H9 (cell line): ENCODE results near the gene FAM200C. TPM values are rescaled to one million over a fixed set of nuclear protein-coding genes. Genes with fewer than 3 reads are reported as not detected.

ENCODE experiments used
- DNase-seq: peaks from one replicate; pipeline ENCODE4 v3.0.0-alpha.2; 2017
- H2AFZ ChIP-seq: one replicate; pipeline ENCODE4 v1.6.1; 2013; ENCODE audit warnings: mild to moderate bottlenecking, low read length, control low read depth, moderate library complexity
- H2AK5ac ChIP-seq: 2 replicates; pipeline ENCODE4 v1.6.1; 2013; ENCODE audit warnings: low read length, control low read depth, mixed read lengths; ENCODE audit not compliant: insufficient read length
- H2BK120ac ChIP-seq: one replicate; pipeline ENCODE4 v1.6.1; 2013; ENCODE audit warnings: low read depth, mild to moderate bottlenecking, low read length, control low read depth, inconsistent platforms; ENCODE audit not compliant: poor library complexity, severe bottlenecking
- H2BK12ac ChIP-seq: 2 replicates; pipeline ENCODE4 v1.6.1; 2013; ENCODE audit warnings: low read length, control low read depth, mixed read lengths, low read depth; ENCODE audit not compliant: insufficient read length
- H2BK15ac ChIP-seq: 2 replicates; pipeline ENCODE4 v1.6.1; 2013; ENCODE audit warnings: low read depth, low read length, control low read depth
- H2BK20ac ChIP-seq: one replicate; pipeline ENCODE4 v1.6.1; 2013; ENCODE audit warnings: low read depth, mild to moderate bottlenecking, low read length, control low read depth, inconsistent platforms; ENCODE audit not compliant: poor library complexity, severe bottlenecking
- H2BK5ac ChIP-seq: 2 replicates; pipeline ENCODE4 v1.6.1; 2013; ENCODE audit warnings: low read length, control low read depth, mixed read lengths; ENCODE audit not compliant: insufficient read length
- H3K14ac ChIP-seq: 2 replicates; pipeline ENCODE4 v1.6.1; 2013; ENCODE audit warnings: low read length, control low read depth; ENCODE audit not compliant: insufficient read depth
- H3K18ac ChIP-seq: 2 replicates; pipeline ENCODE4 v1.6.1; 2013; ENCODE audit warnings: low read depth, mild to moderate bottlenecking, mixed read lengths, low read length, control low read depth; ENCODE audit not compliant: insufficient read length
- H3K23ac ChIP-seq: 2 replicates; pipeline ENCODE4 v1.6.1; 2013; ENCODE audit warnings: low read length, control low read depth, mixed read lengths, low read depth; ENCODE audit not compliant: insufficient read length
- H3K23me2 ChIP-seq: 2 replicates; pipeline ENCODE4 v1.6.1; 2013; ENCODE audit warnings: low read depth, mild to moderate bottlenecking, mixed read lengths, low read length, control low read depth; ENCODE audit not compliant: insufficient read length, poor library complexity, severe bottlenecking
- H3K27ac ChIP-seq: 2 replicates; pipeline ENCODE4 v1.5.1; 2013; ENCODE audit warnings: low read length, control low read depth, mixed read lengths, low read depth; ENCODE audit not compliant: insufficient read length
- H3K27me3 ChIP-seq: 2 replicates; pipeline ENCODE4 v1.6.1; 2013; ENCODE audit warnings: low read length, control low read depth, inconsistent platforms; ENCODE audit not compliant: insufficient read depth
- H3K4ac ChIP-seq: 2 replicates; pipeline ENCODE4 v1.6.1; 2013; ENCODE audit warnings: low read depth, mild to moderate bottlenecking, control low read depth, inconsistent platforms, low read length, moderate library complexity
- H3K4me1 ChIP-seq: 2 replicates; pipeline ENCODE4 v1.6.1; 2013; ENCODE audit warnings: low read length, control low read depth, inconsistent platforms; ENCODE audit not compliant: insufficient read depth
- H3K4me2 ChIP-seq: 2 replicates; pipeline ENCODE4 v1.6.1; 2013; ENCODE audit warnings: low read length, control low read depth, mixed read lengths; ENCODE audit not compliant: insufficient read length, insufficient read depth
- H3K56ac ChIP-seq: 2 replicates; pipeline ENCODE4 v1.6.1; 2013; ENCODE audit warnings: low read depth, mild to moderate bottlenecking, mixed read lengths, low read length, control low read depth; ENCODE audit not compliant: insufficient read length
- H3K79me1 ChIP-seq: 2 replicates; pipeline ENCODE4 v1.6.1; 2013; ENCODE audit warnings: low read depth, mild to moderate bottlenecking, moderate library complexity, low read length, control low read depth, inconsistent platforms; ENCODE audit not compliant: insufficient read depth, poor library complexity, severe bottlenecking
- H3K79me2 ChIP-seq: 2 replicates; pipeline ENCODE4 v1.6.1; 2013; ENCODE audit warnings: low read length, control low read depth, inconsistent platforms; ENCODE audit not compliant: insufficient read depth
- H3K9ac ChIP-seq: 2 replicates; pipeline ENCODE4 v1.6.1; 2013; ENCODE audit warnings: low read length, control low read depth, mixed read lengths; ENCODE audit not compliant: insufficient read length; ENCODE audit errors: extremely low read depth
- H3K9me3 ChIP-seq: one replicate; pipeline ENCODE4 v1.6.1; 2013; ENCODE audit warnings: low read depth, low read length, inconsistent platforms; ENCODE audit not compliant: control insufficient read depth
- H3T11ph ChIP-seq: one replicate; pipeline ENCODE4 v1.6.1; 2013; ENCODE audit warnings: mild to moderate bottlenecking, low read length, control low read depth, inconsistent platforms
- H4K20me1 ChIP-seq: one replicate; pipeline ENCODE4 v1.6.1; 2013; ENCODE audit not compliant: control insufficient read depth, insufficient read length, insufficient read depth
- H4K5ac ChIP-seq: 2 replicates; pipeline ENCODE4 v1.6.1; 2013; ENCODE audit warnings: low read depth, mild to moderate bottlenecking, mixed read lengths, low read length, control low read depth; ENCODE audit not compliant: insufficient read length
- H4K8ac ChIP-seq: replicated peaks from 2 replicates; pipeline ENCODE4 v1.6.1; 2013; ENCODE audit warnings: low read length, control low read depth, mixed read lengths, low read depth; ENCODE audit not compliant: insufficient read length
- H4K91ac ChIP-seq: 2 replicates; pipeline ENCODE4 v1.6.1; 2013; ENCODE audit warnings: low read depth, mild to moderate bottlenecking, moderate library complexity, mixed read lengths, low read length, control low read depth; ENCODE audit not compliant: insufficient read length
- H3K27ac Mint-ChIP-seq, 3 experiments: 2 replicates in 2 of 3; 3 replicates in 1 of 3; pipeline ENCODE4 v1.8.0; 2020 to 2021; ENCODE audit warnings: mixed read lengths in 3 of 3, mild to moderate bottlenecking in 1 of 3, moderate library complexity in 1 of 3
- H3K27me3 Mint-ChIP-seq: 2 replicates; pipeline ENCODE4 v1.8.0; 2021; ENCODE audit warnings: low read depth, mild to moderate bottlenecking, moderate library complexity, mixed read lengths
- H3K36me3 Mint-ChIP-seq, 3 experiments: 2 replicates in 2 of 3; 3 replicates in 1 of 3; pipeline ENCODE4 v1.8.0; 2020 to 2021; ENCODE audit warnings: low read depth in 3 of 3, mixed read lengths in 3 of 3; ENCODE audit not compliant: insufficient read depth in 1 of 3
- H3K4me1 Mint-ChIP-seq, 2 experiments: 2 replicates each; pipeline ENCODE4 v1.8.0; 2020; ENCODE audit warnings: mixed read lengths in 2 of 2
- H3K4me3 Mint-ChIP-seq, 2 experiments: 2 replicates in 1 of 2; 3 replicates in 1 of 2; pipeline ENCODE4 v1.8.0; 2020 to 2021; ENCODE audit warnings: mild to moderate bottlenecking in 2 of 2, mixed read lengths in 2 of 2, moderate library complexity in 1 of 2
- H3K9me3 Mint-ChIP-seq, 2 experiments: 2 replicates in 1 of 2; 3 replicates in 1 of 2; pipeline ENCODE4 v1.8.0; 2020; ENCODE audit warnings: mild to moderate bottlenecking in 2 of 2, mixed read lengths in 2 of 2, moderate library complexity in 1 of 2
- CTCF ChIP-seq: fragments of 200-600 bp; sonication (generic); conservative IDR thresholded peaks from 3 replicates; pipeline ENCODE4 v1.8.0; 2021; ENCODE audit warnings: antibody characterized with exemption, mild to moderate bottlenecking
- WGBS: extraction: QIAGEN DNeasy Blood & Tissue Kit; methylation state at CpG from one replicate; pipeline ENCODE4 v1.1.7; 2013; ENCODE audit warnings: missing lambda C conversion rate, low lambda C conversion rate, mixed read lengths; ENCODE audit not compliant: insufficient read length; ENCODE audit errors: extremely low coverage; 5-methylcytosine and 5-hydroxymethylcytosine counted together
- total RNA-seq: library from RNA; stranded (reverse); gene quantifications from 2 replicates; pipeline ENCODE4 v1.2.1, GENCODE V29; 2021

Gene FAM200C
- total RNA-seq, 1 experiment from 2014 or later: 4.3 TPM

GRCh38 chr5:160378330-160378729 is 21.5 kb downstream of the FAM200C start:
- Mint-ChIP-seq H3K27me3 (peaks cover 13% of the 10 kb centered on the region), H3K27ac (no peak overlapping the region), H3K4me1 (peaks cover 11% of the 10 kb centered on the region in 2 experiments), H3K36me3 (no peaks in the 10 kb centered on the region), H3K4me3 (no peak overlapping the region), H3K9me3 (no peaks in the 10 kb centered on the region)
- H3K23me2 ChIP-seq: no peaks in the 10 kb centered on the region
- H3K79me2 ChIP-seq: no peaks in the 10 kb centered on the region
- no peak for TF ChIP-seq CTCF
- no peak overlapping the region for H2BK5ac ChIP-seq
- H2BK15ac ChIP-seq: no peak overlapping the region
- H3K4me1 ChIP-seq: no peaks in the 10 kb centered on the region
- no peak for DNase-seq
- no peak overlapping the region for H3K14ac ChIP-seq
- H3K9me3 ChIP-seq: no peaks in the 10 kb centered on the region
- H4K8ac ChIP-seq: no peak overlapping the region
- H4K91ac ChIP-seq: no peak overlapping the region
- no peaks in the 10 kb centered on the region for H4K20me1 ChIP-seq
- no peak overlapping the region for H3K4me2 ChIP-seq
- no peak overlapping the region for H3K9ac ChIP-seq
- H4K5ac ChIP-seq: no peak overlapping the region
- H2BK20ac ChIP-seq: no peak overlapping the region
- no peak overlapping the region for H2BK120ac ChIP-seq
- H3K23ac ChIP-seq: no peak overlapping the region
- no peak overlapping the region for H3K56ac ChIP-seq
- no peak overlapping the region for H3K27ac ChIP-seq
- WGBS: no CpG with 5 or more reads among the region's 2 CpGs
- no peak overlapping the region for H3K18ac ChIP-seq
- no peaks in the 10 kb centered on the region for H3K79me1 ChIP-seq
- H2BK12ac ChIP-seq: no peak overlapping the region
- no peaks in the 10 kb centered on the region for H3K27me3 ChIP-seq
- H3T11ph ChIP-seq: no peak overlapping the region
- H2AFZ ChIP-seq: no peak overlapping the region
- H2AK5ac ChIP-seq: no peak overlapping the region
- H3K4ac ChIP-seq: no peak overlapping the region
